ENCODE measurements around the gene S100A2. TPM values are rescaled to one million over a fixed set of nuclear protein-coding genes. Genes with fewer than 3 reads are reported as not detected.

S100A2 gene
- total RNA-seq, 1 experiment from 2014 or later, result 373 TPM

DNA sequence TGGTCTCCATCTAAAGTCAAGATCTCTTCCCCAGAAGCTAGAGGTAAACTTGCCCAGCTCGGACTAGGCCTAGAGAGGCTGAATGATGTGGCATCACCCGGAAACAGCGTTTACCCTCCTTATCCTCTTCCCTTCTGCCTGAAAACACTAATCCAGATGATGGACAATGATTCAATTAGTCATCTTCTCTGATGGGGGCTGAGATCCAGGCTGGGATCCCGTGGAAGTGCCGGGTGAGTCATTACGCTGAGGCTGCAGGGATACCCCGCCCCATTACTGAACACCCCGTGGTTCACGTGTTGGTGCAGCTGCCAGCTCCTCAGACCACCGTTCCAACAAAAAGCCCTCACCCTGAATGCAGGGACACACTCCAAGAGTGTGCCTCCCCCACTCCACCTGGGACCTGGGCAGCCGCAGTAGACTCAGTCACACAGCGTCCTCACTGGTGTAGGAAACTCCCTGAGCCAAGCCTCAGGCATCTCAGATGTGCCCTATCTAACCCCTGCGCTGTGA, 31.9 kb downstream of the S100A2 start:
- POLR2A ChIA-PET (ENCODE audit: unreplicated experiment), result interaction anchor here (0.7 to 4.6 kb wide), 6 partner anchors 11 to 100 kb away, joined by 3 to 47 read pairs (median 8); partner anchors contain the start of genes CHTOP, S100A13, S100A16 and S100A2
- CTCF ChIA-PET, result interaction anchor here (0.7 to 2.6 kb wide), 14 partner anchors 11 to 178 kb away, joined by 3 to 25 read pairs (median 4); partner anchors contain the start of genes S100A14, S100A2 and S100A4
- ATAC-seq, result peak; percentile 43
- Histone ChIP-seq H3K27ac (ENCODE audit: low read length) (peak overlapping the region; percentile 94), H3K9ac (ENCODE audit: low read length) (peak overlapping the region; percentile 95), H3K4me3 (ENCODE audit: low read length) (peak overlapping the region; percentile 73), H3K9me2 (replicated peaks; ENCODE audit: low read length) (no peaks in the 10 kb centered on the region), H3K27me3 (ENCODE audit: low read length) (no peaks in the 10 kb centered on the region), H3K4me1 (ENCODE audit: insufficient read depth, low read length) (peaks cover 54% of the 10 kb centered on the region), H3K79me2 (ENCODE audit: low read length) (peaks cover 23% of the 10 kb centered on the region), H2AFZ (ENCODE audit: low read length) (no peak overlapping the region), H4K20me1 (ENCODE audit: low read length) (0 out of 2 replicates have a peak, but pooled peaks cover 3% of the 10 kb centered on the region), H3K9me3 (ENCODE audit: low read length) (no peaks in the 10 kb centered on the region), H3K4me2 (ENCODE audit: low read length) (peak overlapping the region; percentile 84), H3K36me3 (ENCODE audit: low read depth, low read length) (peaks cover 12% of the 10 kb centered on the region), H3F3A (ENCODE audit: low read length, unreplicated experiment) (peaks cover 10% of the 10 kb centered on the region)
- TF ChIP-seq EZH2 (IDR thresholded peaks at IDR 0.05; ENCODE audit: low read length, unreplicated experiment) (no peak), EZH2phosphoT487 (IDR thresholded peaks at IDR 0.05; ENCODE audit: borderline replicate concordance, low read length) (peak; percentile 45; the same call in 1 of the 2 replicates)
- TF ChIP-seq, protein P1, sequence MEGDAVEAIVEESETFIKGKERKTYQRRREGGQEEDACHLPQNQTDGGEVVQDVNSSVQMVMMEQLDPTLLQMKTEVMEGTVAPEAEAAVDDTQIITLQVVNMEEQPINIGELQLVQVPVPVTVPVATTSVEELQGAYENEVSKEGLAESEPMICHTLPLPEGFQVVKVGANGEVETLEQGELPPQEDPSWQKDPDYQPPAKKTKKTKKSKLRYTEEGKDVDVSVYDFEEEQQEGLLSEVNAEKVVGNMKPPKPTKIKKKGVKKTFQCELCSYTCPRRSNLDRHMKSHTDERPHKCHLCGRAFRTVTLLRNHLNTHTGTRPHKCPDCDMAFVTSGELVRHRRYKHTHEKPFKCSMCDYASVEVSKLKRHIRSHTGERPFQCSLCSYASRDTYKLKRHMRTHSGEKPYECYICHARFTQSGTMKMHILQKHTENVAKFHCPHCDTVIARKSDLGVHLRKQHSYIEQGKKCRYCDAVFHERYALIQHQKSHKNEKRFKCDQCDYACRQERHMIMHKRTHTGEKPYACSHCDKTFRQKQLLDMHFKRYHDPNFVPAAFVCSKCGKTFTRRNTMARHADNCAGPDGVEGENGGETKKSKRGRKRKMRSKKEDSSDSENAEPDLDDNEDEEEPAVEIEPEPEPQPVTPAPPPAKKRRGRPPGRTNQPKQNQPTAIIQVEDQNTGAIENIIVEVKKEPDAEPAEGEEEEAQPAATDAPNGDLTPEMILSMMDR (conservative IDR thresholded peaks at IDR 0.05; ENCODE audit: low read depth, low read length), result no peak
- BruUV-seq (replicated peaks), result no TSS peak
- peak; percentile 97 for DNase-seq
- intact Hi-C loops (cut with micrococcal nuclease), result loop anchor here (1.0 to 2.0 kb wide), 4 partner anchors 12 to 75 kb away; partner anchors contain the start of gene S100A4

DNA sequence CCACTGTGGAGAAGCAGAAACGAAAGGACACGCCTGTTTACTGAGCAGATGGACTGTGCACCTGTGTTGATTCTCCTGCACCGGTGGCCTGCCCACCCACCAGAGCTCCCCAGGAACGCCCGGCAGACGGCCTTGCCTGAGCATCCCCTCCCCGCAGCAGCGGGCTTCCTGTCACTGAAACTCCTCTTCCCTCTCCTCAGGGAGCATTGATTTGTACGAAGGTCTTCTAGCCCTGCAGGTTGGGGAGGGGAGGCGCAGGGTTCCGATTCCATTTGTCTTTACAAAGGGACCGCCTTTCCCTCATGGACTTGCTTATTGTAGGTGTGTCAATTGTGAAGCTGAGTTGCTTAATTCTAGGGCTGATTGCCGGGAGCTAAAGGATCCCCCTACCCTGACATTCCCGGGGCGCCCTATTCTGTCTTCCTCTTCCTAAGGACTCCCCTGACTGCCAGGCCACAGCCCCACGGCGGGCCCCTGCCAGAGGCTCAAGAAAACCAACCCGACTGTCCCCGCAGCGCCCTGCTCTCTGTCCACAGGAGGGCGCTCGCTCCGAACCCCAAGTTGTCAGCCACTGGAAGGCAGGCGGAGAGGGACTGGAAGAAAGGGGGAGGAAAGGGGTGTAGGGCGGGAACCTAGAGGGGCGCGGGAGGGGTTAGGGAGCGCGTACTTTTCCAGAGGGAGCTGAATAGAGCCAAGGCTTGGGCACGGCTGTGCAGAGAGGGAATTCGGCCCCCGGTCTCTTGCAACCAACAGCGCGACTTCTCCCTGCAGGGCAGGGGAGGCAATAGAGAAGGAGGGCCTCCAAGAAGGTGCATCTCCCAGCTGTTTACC, 32.7 kb downstream of the S100A2 start:
- H3K4me2 ChIP-seq (ENCODE audit: low read length), result peak overlapping the region; percentile 84
- no peak overlapping the region for H2AFZ ChIP-seq (ENCODE audit: low read length)
- TF ChIP-seq EZH2phosphoT487 (IDR thresholded peaks at IDR 0.05; ENCODE audit: borderline replicate concordance, low read length) (no peak), EZH2 (IDR thresholded peaks at IDR 0.05; ENCODE audit: low read length, unreplicated experiment) (no peak)
- TF ChIP-seq, protein P1 (conservative IDR thresholded peaks at IDR 0.05; ENCODE audit: low read depth, low read length), result peak; percentile 96
- ATAC-seq (peak; percentile 21), DNase-seq (peak; percentile 87)
- no TSS peak for BruUV-seq (replicated peaks)
- 0 out of 2 replicates have a peak, but pooled peaks cover 3% of the 10 kb centered on the region for H4K20me1 ChIP-seq (ENCODE audit: low read length)
- no peaks in the 10 kb centered on the region for H3K9me2 ChIP-seq (replicated peaks; ENCODE audit: low read length)
- H3K9me3 ChIP-seq (ENCODE audit: low read length), result no peaks in the 10 kb centered on the region
- peak overlapping the region; percentile 28; the same call in 1 of the 2 replicates for H3K4me3 ChIP-seq (ENCODE audit: low read length)
- peak overlapping the region; percentile 95 for H3K9ac ChIP-seq (ENCODE audit: low read length)
- ChIA-PET POLR2A (ENCODE audit: unreplicated experiment) (interaction anchor here (0.7 to 4.6 kb wide), 6 partner anchors 11 to 101 kb away, joined by 3 to 47 read pairs (median 8); partner anchors contain the start of genes CHTOP, S100A13, S100A16 and S100A2), CTCF (interaction anchor here (0.7 to 2.6 kb wide), 16 partner anchors 12 to 177 kb away, joined by 3 to 25 read pairs (median 4); partner anchors contain the start of genes S100A14, S100A2 and S100A4)
- no peaks in the 10 kb centered on the region for H3K27me3 ChIP-seq (ENCODE audit: low read length)
- H3F3A ChIP-seq (ENCODE audit: low read length, unreplicated experiment), result peaks cover 5% of the 10 kb centered on the region
- H3K36me3 ChIP-seq (ENCODE audit: low read depth, low read length), result peaks cover 12% of the 10 kb centered on the region
- peaks cover 46% of the 10 kb centered on the region for H3K4me1 ChIP-seq (ENCODE audit: insufficient read depth, low read length)
- intact Hi-C loops (cut with micrococcal nuclease), result loop anchor here (1.0 to 2.0 kb wide), 4 partner anchors 12 to 76 kb away; partner anchors contain the start of gene S100A4
- peak overlapping the region; percentile 94 for H3K27ac ChIP-seq (ENCODE audit: low read length)
- H3K79me2 ChIP-seq (ENCODE audit: low read length), result peaks cover 23% of the 10 kb centered on the region
